Measurements from ENCODE around the gene MRGPRF.
"Not testable (repeated sequence)": the region's sequence is repeated elsewhere in the genome, so short reads cannot be mapped to it uniquely, and the experiment has no call there.

Gene MRGPRF

GRCh38 chr11:69002570-69003231, 10.3 kb downstream of the MRGPRF start:
- no peak for DNase-seq (ENCODE audit: low spot score)

- no peak for DNase-seq (ENCODE audit: low spot score)
Observed at GRCh38 chr11:69002110-69002569, 10.9 kb downstream of the MRGPRF start.

DNA sequence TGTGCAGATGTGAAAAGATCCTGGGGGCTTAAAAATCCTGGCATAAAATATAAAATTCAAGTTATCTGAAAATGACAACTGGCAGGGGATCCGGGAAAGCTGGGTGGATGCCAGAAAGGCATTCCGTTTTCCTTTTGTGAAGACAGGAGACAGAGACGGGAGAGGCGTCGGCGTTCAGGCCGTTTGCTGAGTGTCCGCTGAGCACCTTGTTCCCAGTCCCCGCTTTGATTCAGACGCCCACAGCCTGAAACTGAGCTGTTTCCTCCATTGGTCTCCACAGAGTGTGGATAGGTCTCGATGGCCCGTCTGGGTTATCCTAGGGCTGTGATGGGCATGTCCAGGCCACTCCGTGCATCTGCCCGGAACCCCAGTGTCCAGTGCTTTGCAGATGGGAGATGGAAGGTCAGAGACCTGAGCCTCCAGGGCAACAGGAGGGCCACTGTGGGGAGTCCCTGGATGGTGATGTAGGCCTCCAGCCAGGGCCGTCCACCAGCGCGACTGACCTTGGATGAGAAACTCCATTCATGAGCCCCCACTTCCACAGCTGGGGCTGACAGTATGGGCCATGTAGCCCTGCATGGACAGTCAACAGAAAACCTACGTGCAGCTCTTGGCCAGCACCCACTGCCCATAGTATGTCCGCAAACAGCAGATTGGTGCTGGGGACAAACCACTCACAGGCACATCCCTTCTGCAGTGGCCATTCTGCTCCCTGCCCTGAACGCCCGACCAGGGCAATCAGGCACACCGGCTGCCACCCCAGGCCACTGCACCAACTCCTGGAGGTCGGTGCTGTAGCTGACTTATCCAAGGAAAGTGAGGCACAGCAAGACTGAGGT, 11.6 kb downstream of the MRGPRF start:
- DNase-seq (ENCODE audit: low spot score): no peak

GRCh38 chr11:69000831-69001242, 12.2 kb downstream of the MRGPRF start:
- no peak for DNase-seq (ENCODE audit: low spot score)

- no peak for DNase-seq (ENCODE audit: low spot score)
Observed at GRCh38 chr11:69000391-69000790, 12.7 kb downstream of the MRGPRF start.

DNA sequence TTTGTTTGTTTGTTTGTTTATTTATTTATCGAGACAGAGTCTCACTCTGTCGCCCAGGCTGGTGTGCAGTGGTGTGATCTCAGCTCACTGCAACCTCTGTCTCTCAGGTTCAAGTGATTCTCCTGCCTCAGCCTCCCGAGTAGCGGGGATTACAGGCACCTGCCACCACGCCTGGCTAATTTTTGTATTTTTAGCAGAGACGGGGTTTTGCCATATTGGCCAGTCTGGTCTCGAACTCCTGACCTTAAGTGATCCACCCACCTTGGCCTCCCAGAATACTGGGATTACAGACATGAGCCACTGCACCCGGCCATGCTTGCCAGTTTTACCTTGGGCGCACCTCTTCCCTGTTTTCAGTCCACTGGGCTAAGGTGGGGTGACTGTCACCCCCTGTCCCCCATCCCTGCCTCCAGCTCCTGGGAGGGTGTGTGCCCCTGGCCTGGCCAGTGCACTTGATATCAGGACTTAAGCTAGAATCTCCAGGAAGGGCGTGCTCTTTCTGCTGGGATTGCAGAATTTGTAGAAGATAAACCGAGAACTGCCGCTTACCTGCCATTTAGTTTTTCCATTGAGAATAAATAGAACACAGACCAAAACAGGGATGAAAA, 13.2 kb downstream of the MRGPRF start:
- DNase-seq (ENCODE audit: low spot score): not testable (repeated sequence)

DNA sequence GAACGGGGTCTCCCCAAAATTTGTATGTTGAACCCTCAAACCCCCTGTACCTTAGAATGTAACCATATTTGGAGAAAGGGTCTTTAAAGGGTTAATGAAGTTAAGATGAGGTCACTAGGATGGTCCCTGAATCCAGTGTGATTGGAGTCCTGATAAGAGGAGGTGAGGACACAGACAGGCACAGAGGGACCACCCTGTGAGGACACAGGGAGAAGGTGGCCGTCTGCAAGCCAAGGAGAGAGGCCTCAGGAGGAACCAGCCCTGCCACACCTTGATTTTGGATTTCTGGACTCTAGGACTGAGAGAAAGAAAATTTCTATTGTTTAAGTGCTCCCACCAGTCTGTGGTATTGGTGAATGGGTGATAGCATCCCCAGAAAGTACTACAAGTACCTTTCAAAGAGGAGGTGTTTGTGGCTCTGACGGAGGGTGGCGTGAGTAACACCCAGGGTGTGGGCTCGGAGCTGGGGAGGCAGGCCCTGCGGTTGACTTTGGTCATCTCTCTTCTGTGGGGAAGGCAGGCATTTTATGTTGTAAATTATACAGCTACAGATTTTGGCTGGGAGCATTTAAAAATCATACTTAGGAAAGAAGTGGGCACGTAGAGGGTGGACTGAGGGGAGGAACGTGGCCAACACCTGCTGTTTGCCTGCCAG, 13.8 kb downstream of the MRGPRF start:
- DNase-seq (ENCODE audit: low spot score): no peak

DNA sequence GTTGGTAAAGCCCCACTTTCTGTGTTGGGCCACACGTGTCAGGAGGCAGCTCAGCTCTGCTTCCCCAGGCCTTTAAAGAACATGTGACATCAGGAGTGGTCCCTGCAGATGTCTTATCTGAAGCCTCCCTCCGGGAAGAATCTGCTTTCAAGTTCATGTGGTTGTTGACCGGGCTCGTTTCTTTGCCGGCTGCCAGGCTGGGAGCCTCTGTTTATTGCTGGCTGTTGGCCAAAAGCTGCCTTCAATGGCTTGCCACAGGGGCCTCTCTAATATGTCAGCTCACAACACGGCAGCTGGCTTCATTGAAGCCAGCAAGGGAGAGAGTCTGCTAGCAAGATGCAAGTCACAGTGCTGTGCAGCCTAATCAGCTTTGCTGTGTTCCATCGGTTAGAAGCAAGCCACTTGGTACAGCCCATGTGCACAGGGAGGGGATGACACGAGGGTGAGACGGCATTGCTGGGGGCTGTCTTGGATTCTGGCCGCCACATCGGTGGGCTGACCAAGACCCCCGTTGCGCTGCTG, 14.6 kb downstream of the MRGPRF start:
- no peak for DNase-seq (ENCODE audit: low spot score)

GRCh38 chr11:68997995-68998348, 15.1 kb downstream of the MRGPRF start:
- no peak for DNase-seq (ENCODE audit: low spot score)

GRCh38 chr11:68997124-68997994, 15.7 kb downstream of the MRGPRF start:
- no peak for DNase-seq (ENCODE audit: low spot score)

GRCh38 chr11:68996376-68997123, 16.5 kb downstream of the MRGPRF start:
- DNase-seq (ENCODE audit: low spot score): no peak

- no peak for DNase-seq (ENCODE audit: low spot score)
Observed at GRCh38 chr11:68994894-68995285, 18.2 kb downstream of the MRGPRF start.

DNA sequence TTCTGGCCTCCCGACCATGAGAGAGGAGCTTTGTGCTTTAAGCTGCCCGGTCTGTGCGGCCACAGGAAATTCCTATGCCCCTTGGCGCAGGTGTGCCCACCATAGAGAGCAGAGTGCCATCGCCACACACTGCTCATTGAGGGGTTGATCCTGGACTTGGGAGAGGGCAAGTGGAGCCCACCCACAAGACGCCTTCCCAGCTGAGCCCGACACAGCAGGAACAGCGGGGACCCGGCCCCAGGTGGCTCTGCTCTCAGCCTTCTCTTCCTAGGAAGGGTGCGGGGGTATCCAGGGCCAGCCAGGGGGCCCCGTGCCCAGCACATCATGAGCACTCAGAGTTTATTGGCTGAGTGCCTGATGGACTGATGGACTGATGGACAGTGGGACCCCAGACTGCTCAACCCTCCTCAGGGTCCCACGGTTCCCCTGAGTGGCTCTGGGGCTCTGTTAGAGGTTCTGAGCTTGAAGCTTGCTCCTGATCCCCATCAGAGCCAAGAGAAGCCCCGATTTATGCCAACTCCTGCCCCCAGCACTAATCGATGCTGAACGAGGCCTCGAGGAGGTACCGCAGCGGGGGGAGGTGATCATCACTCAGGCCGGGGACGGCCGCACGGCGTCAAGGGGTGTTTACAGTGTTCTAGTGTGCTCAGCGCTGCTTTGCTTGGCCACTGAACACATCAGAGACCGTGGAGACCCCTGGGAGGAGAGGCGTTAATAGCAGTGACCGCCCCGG, 18.7 kb downstream of the MRGPRF start:
- DNase-seq (ENCODE audit: low spot score): no peak

- DNase-seq (ENCODE audit: low spot score): no peak
Observed at GRCh38 chr11:68993546-68993945, 19.5 kb downstream of the MRGPRF start.

GRCh38 chr11:68992743-68993255, 20.2 kb downstream of the MRGPRF start:
- DNase-seq (ENCODE audit: low spot score): no peak

DNA sequence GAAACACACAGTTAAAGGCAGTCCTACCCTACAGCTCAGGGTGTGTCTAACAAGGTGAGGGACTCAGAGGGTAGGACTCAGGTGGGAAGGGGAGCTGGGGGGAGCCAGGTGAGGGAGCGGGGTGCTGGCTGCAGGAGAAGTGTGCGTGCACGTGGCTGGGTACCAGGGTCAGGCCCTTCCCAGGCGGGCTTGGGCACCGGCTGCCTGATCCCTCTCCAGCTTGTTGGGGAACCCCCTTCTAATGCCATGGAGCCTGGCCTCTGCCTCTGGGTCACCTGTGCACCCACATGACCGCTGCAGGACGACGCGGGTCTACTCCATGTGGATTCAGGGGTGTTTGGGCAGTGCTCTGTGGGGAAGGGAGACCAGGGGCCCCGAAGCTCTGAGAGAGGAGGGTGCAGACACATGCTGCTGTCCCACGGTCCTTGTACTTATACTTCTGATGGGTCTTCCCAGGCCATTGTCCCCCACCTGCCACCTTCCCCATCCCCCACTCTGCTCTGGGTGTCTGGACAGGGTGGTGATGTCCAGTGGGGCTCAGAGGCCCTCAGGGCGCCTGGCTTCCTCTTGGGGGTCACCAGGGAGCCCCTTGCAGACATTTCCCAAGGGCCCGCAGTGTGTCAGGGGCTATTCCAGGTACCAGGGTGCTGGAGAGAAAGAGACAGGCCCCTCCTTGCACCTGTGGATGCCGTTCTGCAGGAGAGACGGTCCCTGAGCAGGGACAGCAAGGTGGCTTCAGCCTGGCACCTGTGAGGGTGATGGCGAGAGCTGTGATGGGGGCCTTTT, 21.9 kb downstream of the MRGPRF start:
- DNase-seq (ENCODE audit: low spot score): no peak

DNA sequence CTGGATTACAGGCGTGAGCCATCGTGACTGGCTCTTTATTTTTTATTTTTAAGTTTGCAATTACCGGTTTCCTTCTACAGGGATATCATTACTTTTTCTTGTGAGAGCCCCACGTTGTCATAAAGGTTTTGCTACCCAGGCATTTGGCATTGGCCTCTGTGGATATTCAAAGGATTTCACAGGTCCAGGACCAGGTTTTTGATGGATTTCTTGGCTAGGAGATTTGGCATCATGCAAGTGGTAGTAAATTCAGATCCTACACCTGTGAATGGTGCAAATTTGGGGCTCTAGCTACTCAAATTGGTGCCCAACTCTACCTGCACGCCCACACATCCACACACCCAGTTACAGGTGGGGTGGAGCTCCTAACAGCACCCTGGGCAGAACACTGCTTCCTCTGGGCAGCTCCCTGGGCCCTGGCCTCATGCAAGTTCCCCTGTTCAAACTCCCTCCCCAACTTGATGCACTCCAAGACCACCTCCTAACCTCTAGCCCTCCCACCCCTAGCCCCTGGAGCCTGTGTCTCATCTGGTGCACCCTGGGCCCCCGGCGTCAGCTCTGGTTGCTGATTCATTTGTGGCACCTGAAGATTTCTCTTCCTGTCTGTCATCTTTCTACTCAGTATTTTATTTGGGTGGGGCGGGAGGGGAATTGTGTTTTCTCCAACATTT, 23.0 kb downstream of the MRGPRF start:
- DNase-seq (ENCODE audit: low spot score): no peak

- DNase-seq (ENCODE audit: low spot score): no peak
Observed at GRCh38 chr11:68988491-68988890, 24.6 kb downstream of the MRGPRF start.
